NB4 (cell line): ENCODE measurements around the gene RIMS1.

Experiments
- DNase-seq: peaks from one replicate; pipeline ENCODE4 v3.0.0; 2010; ENCODE audit warnings: low read depth
- H3K4me3 ChIP-seq: one replicate; pipeline ENCODE4 v1.5.1; 2011; ENCODE audit warnings: mild to moderate bottlenecking, low read depth, low read length, moderate library complexity
- CTCF ChIP-seq: IDR thresholded peaks from one replicate; pipeline ENCODE4 v1.5.1; 2012; ENCODE audit warnings: low read depth, low read length
- MAX ChIP-seq: IDR thresholded peaks from 2 replicates; pipeline ENCODE4 v1.6.1; 2011; ENCODE audit warnings: low read depth, low read length
- MYC ChIP-seq: IDR thresholded peaks from 2 replicates; pipeline ENCODE4 v1.6.1; 2011; ENCODE audit warnings: low read depth, low read length
- POLR2A ChIP-seq: IDR thresholded peaks from 2 replicates; pipeline ENCODE4 v1.6.1; 2011; ENCODE audit warnings: mild to moderate bottlenecking; ENCODE audit not compliant: insufficient read length; ENCODE audit errors: extremely low read depth

The RIMS1 gene

GRCh38 chr6:71886184-71887005 lies at the start of gene RIMS1:
TSS of gene RIMS1 (plus strand) at chr6:71886550. CDS start at chr6:71887024, 474 bp downstream.
- TF ChIP-seq POLR2A (no peak), CTCF (no peak), MAX (no peak)
- DNase-seq = no peak
- no peak within 1 kb of the TSS for H3K4me3 ChIP-seq

GRCh38 chr6:71851214-71851613 lies 35.1 kb upstream of the RIMS1 start:
- H3K4me3 ChIP-seq = no peak overlapping the region
- TF ChIP-seq CTCF = no peak
- TF ChIP-seq POLR2A = no peak
- TF ChIP-seq MYC = no peak
- TF ChIP-seq MAX = no peak
- DNase-seq = no peak

GRCh38 chr6:71852948-71853347 lies 33.4 kb upstream of the RIMS1 start:
- TF ChIP-seq MAX (no peak), CTCF (no peak), POLR2A (no peak), MYC (no peak)
- DNase-seq = no peak

GRCh38 chr6:71855406-71855805 lies 30.9 kb upstream of the RIMS1 start:
- peak; percentile 6 for DNase-seq
- no peak overlapping the region for H3K4me3 ChIP-seq
- TF ChIP-seq MYC = no peak
- TF ChIP-seq POLR2A = no peak
- no peak for TF ChIP-seq MAX
- TF ChIP-seq CTCF = no peak

More at GRCh38 chr6:71852948-71853347, 33.4 kb upstream of the RIMS1 start:
- no peak overlapping the region for H3K4me3 ChIP-seq

- no peak for DNase-seq
- no peak overlapping the region for H3K4me3 ChIP-seq
- TF ChIP-seq MYC = no peak
- TF ChIP-seq CTCF = no peak
- no peak for TF ChIP-seq MAX
- TF ChIP-seq POLR2A = no peak
Measured at GRCh38 chr6:71879016-71879415, 7.3 kb upstream of the RIMS1 start.
